ENCODE results near the gene GANAB.
"Not testable (repeated sequence)": the region's sequence is repeated elsewhere in the genome, so short reads cannot be mapped to it uniquely, and the experiment has no call there.

GRCh38 chr11:62585356-62585755, 61.1 kb downstream of the GANAB start:
- TF ChIP-seq CTCF, POLR2A, EP300, POLR2AphosphoS5 (IDR thresholded peaks at IDR 0.05): not testable (repeated sequence)

Data from upper lobe of left lung (tissue), 4 donors.